GM21360 (cell line): ENCODE results near the gene VEPH1.

Experiments used
- ATAC-seq: cut with Tn5 transposase; IDR thresholded peaks from one replicate; pipeline ENCODE4 v1.9.1; 2021; ENCODE audit warnings: mild to moderate bottlenecking, moderate library complexity; ENCODE audit not compliant: unreplicated experiment

Gene VEPH1

GRCh38 chr3:157502916-157503595 is at the start of gene VEPH1:
TSS of gene VEPH1 (minus strand) at chr3:157503416. CDS start at chr3:157495349, 8,067 bp downstream.
- no peak for ATAC-seq

GRCh38 chr3:157551961-157552360 is 48.7 kb upstream of the VEPH1 start:
- no peak for ATAC-seq

- ATAC-seq: no peak
Observed at GRCh38 chr3:157549498-157549897, 46.3 kb upstream of the VEPH1 start.

GRCh38 chr3:157544501-157545130 is 41.4 kb upstream of the VEPH1 start:
- no peak for ATAC-seq

- ATAC-seq: no peak
Observed at GRCh38 chr3:157543501-157544035, 40.4 kb upstream of the VEPH1 start.

- ATAC-seq: no peak
Observed at GRCh38 chr3:157542711-157543500, 39.7 kb upstream of the VEPH1 start.

- no peak for ATAC-seq
Observed at GRCh38 chr3:157541506-157542236, 38.5 kb upstream of the VEPH1 start.

GRCh38 chr3:157540656-157541055 is 37.4 kb upstream of the VEPH1 start:
- ATAC-seq: no peak

GRCh38 chr3:157535667-157536066 is 32.5 kb upstream of the VEPH1 start:
- ATAC-seq: no peak

GRCh38 chr3:157534725-157535161 is 31.5 kb upstream of the VEPH1 start:
- no peak for ATAC-seq

- ATAC-seq: no peak
Observed at GRCh38 chr3:157533298-157534070, 30.3 kb upstream of the VEPH1 start.

- peak; percentile 92 for ATAC-seq
Observed at GRCh38 chr3:157532529-157533297, 29.5 kb upstream of the VEPH1 start.

- no peak for ATAC-seq
Observed at GRCh38 chr3:157531771-157532170, 28.6 kb upstream of the VEPH1 start.

- ATAC-seq: no peak
Observed at GRCh38 chr3:157531301-157531660, 28.1 kb upstream of the VEPH1 start.

GRCh38 chr3:157530637-157531300 is 27.6 kb upstream of the VEPH1 start:
- ATAC-seq: no peak

- ATAC-seq: no peak
Observed at GRCh38 chr3:157529751-157530150, 26.5 kb upstream of the VEPH1 start.

- no peak for ATAC-seq
Observed at GRCh38 chr3:157529085-157529484, 25.9 kb upstream of the VEPH1 start.

GRCh38 chr3:157527131-157527881 is 24.1 kb upstream of the VEPH1 start:
- no peak for ATAC-seq
